ENCODE data around the gene TGFBRAP1. TPM values are rescaled to one million over a fixed set of nuclear protein-coding genes. Genes with fewer than 3 reads are reported as not detected.

TGFBRAP1 gene
- total and polyA plus RNA-seq, 2 donors from 2014 or later, result 6.7 to 25.8 TPM

DNA sequence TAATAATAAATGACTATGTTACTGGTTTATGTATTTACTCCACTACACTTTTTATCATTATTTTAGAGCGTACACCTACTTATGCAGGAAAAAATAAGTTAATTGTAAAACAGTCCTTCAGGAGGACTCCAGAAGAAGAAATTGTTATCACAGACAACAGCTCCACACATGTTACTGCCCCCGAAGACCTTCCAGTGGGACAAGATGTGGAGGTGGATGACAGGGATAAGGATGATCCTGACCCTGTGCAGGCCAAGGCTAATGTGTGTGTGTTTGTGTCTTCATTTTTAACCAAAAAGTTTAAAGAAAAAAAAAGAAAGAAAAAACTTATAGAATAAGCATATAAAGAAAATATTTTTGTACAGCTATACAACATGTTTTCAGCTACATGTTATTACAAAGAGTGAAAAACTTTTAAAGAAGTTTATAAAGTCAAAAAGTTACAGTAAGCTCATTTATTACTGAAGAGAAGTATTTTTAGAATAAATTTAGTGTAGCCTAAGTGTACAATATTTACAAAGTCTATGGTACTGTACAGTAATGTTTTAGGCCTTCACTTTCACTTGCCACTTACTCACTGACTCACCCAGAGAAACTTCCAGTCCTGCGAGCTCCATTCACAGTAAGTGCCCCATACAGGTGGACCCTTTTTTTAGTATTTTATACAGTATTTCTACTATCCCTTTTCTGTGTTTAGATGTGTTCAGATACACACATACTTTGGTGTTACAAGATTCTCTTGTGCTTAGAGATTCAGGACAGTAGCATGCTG, 7.5 kb downstream of the TGFBRAP1 start:
- H3K9ac ChIP-seq (ENCODE audit: low read length in 3 of 3), result no peak overlapping the region
- peaks cover 0 to 3% (median 0%) of the 10 kb centered on the region in 3 donors for H3K36me3 ChIP-seq (ENCODE audit: control insufficient read depth in 2 of 3, insufficient read depth in 3 of 3, low read length in 3 of 3)
- H3K9me3 ChIP-seq (ENCODE audit: control insufficient read depth in 2 of 3, insufficient read depth in 1 of 3, low read length in 3 of 3), result no peaks in the 10 kb centered on the region
- no peaks in the 10 kb centered on the region for H3K27me3 ChIP-seq (ENCODE audit: control insufficient read depth, insufficient read depth, low read length)
- DNase-seq (no peak), FAIRE-seq (no peak)
- peaks cover 0 to 2% (median 0%) of the 10 kb centered on the region in 3 donors for H3K4me1 ChIP-seq (ENCODE audit: control insufficient read depth in 2 of 3, insufficient read depth in 2 of 3, low read depth in 1 of 3, low read length in 3 of 3)
- no peak overlapping the region for H3K27ac ChIP-seq (ENCODE audit: low read depth in 2 of 2, low read length in 2 of 2)
- TF ChIP-seq, protein P1, sequence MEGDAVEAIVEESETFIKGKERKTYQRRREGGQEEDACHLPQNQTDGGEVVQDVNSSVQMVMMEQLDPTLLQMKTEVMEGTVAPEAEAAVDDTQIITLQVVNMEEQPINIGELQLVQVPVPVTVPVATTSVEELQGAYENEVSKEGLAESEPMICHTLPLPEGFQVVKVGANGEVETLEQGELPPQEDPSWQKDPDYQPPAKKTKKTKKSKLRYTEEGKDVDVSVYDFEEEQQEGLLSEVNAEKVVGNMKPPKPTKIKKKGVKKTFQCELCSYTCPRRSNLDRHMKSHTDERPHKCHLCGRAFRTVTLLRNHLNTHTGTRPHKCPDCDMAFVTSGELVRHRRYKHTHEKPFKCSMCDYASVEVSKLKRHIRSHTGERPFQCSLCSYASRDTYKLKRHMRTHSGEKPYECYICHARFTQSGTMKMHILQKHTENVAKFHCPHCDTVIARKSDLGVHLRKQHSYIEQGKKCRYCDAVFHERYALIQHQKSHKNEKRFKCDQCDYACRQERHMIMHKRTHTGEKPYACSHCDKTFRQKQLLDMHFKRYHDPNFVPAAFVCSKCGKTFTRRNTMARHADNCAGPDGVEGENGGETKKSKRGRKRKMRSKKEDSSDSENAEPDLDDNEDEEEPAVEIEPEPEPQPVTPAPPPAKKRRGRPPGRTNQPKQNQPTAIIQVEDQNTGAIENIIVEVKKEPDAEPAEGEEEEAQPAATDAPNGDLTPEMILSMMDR (IDR thresholded peaks at IDR 0.05; ENCODE audit: borderline replicate concordance, extremely low read depth, insufficient read depth), result no peak
- no peak overlapping the region for H3K4me3 ChIP-seq (ENCODE audit: low read length in 3 of 3)
- intact Hi-C loops (cut with DNase I), result no loop called here

DNA sequence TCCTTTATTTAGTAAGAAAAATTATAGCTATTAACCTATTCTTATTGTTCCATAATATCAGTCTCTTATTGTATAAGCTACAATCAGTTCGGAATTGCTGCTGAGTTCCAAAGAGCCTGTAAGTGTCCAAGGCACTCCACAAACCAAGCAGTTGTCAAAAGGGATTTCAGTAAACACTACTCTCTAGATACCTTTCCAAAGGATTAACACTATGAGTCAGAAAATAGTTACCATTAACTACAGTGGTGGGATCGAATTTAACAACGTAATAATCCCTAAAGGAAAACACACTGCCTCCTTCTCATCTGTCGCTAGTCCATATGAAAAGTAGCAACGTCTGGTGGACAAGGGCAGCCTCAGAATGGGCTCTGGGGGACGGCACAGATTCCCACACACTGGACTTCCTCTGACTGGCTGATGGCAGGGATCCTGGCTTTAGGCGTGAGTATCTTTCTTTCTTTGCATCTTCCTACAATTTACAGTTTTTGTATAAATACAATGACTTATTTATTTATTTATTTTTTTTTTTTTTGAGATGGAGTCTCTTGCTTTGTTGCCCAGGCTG, 8.8 kb downstream of the TGFBRAP1 start:
- Histone ChIP-seq H3K9me3 (ENCODE audit: control insufficient read depth in 2 of 3, insufficient read depth in 1 of 3, low read length in 3 of 3) (no peaks in the 10 kb centered on the region), H3K36me3 (ENCODE audit: control insufficient read depth in 2 of 3, insufficient read depth in 3 of 3, low read length in 3 of 3) (peaks cover 0 to 3% (median 0%) of the 10 kb centered on the region in 3 donors), H3K9ac (ENCODE audit: low read length in 3 of 3) (no peak overlapping the region), H3K4me3 (ENCODE audit: low read length in 3 of 3) (no peak overlapping the region), H3K27ac (ENCODE audit: low read depth in 2 of 2, low read length in 2 of 2) (no peak overlapping the region), H3K4me1 (ENCODE audit: control insufficient read depth in 2 of 3, insufficient read depth in 2 of 3, low read depth in 1 of 3, low read length in 3 of 3) (peaks cover 0 to 2% (median 0%) of the 10 kb centered on the region in 3 donors), H3K27me3 (ENCODE audit: control insufficient read depth, insufficient read depth, low read length) (no peaks in the 10 kb centered on the region)
- FAIRE-seq (no peak), DNase-seq (no peak)
- intact Hi-C loops (cut with DNase I), result no loop called here
- TF ChIP-seq, protein P1 (IDR thresholded peaks at IDR 0.05; ENCODE audit: borderline replicate concordance, extremely low read depth, insufficient read depth), result no peak

DNA sequence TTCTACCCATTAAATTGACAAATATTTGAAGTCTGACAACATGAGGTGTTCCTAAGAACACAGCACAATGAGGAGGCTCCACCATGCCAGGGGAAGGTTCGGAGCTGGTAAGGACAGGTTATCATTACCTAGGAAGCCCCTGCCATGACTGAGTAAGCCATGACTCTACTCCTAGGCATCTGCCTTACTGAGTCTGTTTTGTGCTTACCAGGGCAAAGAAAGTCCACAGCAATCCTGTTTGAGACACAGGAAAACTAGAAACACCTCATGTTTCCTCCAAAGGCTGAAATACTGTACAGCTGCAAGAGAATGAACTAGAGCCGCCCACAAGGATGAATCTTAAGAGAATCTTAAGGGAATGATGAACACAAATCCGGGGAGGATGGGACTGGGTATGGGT, 11.6 kb downstream of the TGFBRAP1 start:
- intact Hi-C loops (cut with DNase I), result no loop called here
- Histone ChIP-seq H3K27ac (ENCODE audit: low read depth in 2 of 2, low read length in 2 of 2) (no peak overlapping the region), H3K9me3 (ENCODE audit: control insufficient read depth in 2 of 3, insufficient read depth in 1 of 3, low read length in 3 of 3) (no peaks in the 10 kb centered on the region), H3K9ac (ENCODE audit: low read length in 3 of 3) (no peak overlapping the region), H3K4me3 (ENCODE audit: low read length in 3 of 3) (no peak overlapping the region), H3K27me3 (ENCODE audit: control insufficient read depth, insufficient read depth, low read length) (no peaks in the 10 kb centered on the region), H3K36me3 (ENCODE audit: control insufficient read depth in 2 of 3, insufficient read depth in 3 of 3, low read length in 3 of 3) (no peaks in the 10 kb centered on the region), H3K4me1 (ENCODE audit: control insufficient read depth in 2 of 3, insufficient read depth in 2 of 3, low read depth in 1 of 3, low read length in 3 of 3) (no peaks in the 10 kb centered on the region)
- TF ChIP-seq, protein P1 (IDR thresholded peaks at IDR 0.05; ENCODE audit: borderline replicate concordance, extremely low read depth, insufficient read depth), result no peak
- no peak for DNase-seq
- no peak for FAIRE-seq
